ENCODE measurements around the gene TAPBPL.
"Not testable (repeated sequence)": the region's sequence is repeated elsewhere in the genome, so short reads cannot be mapped to it uniquely, and the experiment has no call there.

The TAPBPL gene

GRCh38 chr12:6461401-6462233, 9.8 kb downstream of the TAPBPL start:
- H3K36me3 ChIP-seq (replicated peaks), result peaks cover 26% of the 10 kb centered on the region
- H3K27me3 ChIP-seq (ENCODE audit: low read depth), result no peaks in the 10 kb centered on the region
- no peaks in the 10 kb centered on the region for H3K4me1 ChIP-seq
- H3K9me3 ChIP-seq, result no peaks in the 10 kb centered on the region
- no peak for DNase-seq (ENCODE audit: low spot score in 2 of 2)
- in situ Hi-C loops (cut with MboI; ENCODE audit: low sequenced_read_pairs), result loop anchor here (5.0 kb wide), 1 partner anchor 34 kb away; no protein-coding TSS in a partner anchor
- no peak overlapping the region for H3K4me3 ChIP-seq

GRCh38 chr12:6462234-6462995, 10.6 kb downstream of the TAPBPL start:
- Histone ChIP-seq H3K36me3 (replicated peaks) (peaks cover 26% of the 10 kb centered on the region), H3K4me3 (no peak overlapping the region), H3K27me3 (ENCODE audit: low read depth) (no peaks in the 10 kb centered on the region), H3K9me3 (no peaks in the 10 kb centered on the region), H3K4me1 (no peaks in the 10 kb centered on the region)
- DNase-seq (ENCODE audit: low spot score in 2 of 2), result no peak
- in situ Hi-C loops (cut with MboI; ENCODE audit: low sequenced_read_pairs), result loop anchor here (5.0 kb wide), 1 partner anchor 35 kb away; no protein-coding TSS in a partner anchor

- Histone ChIP-seq H3K36me3 (replicated peaks) (peaks cover 26% of the 10 kb centered on the region), H3K4me1 (no peaks in the 10 kb centered on the region), H3K27me3 (ENCODE audit: low read depth) (no peaks in the 10 kb centered on the region), H3K4me3 (no peak overlapping the region), H3K9me3 (no peaks in the 10 kb centered on the region)
- no peak for DNase-seq (ENCODE audit: low spot score in 2 of 2)
- in situ Hi-C loops (cut with MboI; ENCODE audit: low sequenced_read_pairs), result loop anchor here (5.0 kb wide), 1 partner anchor 36 kb away; no protein-coding TSS in a partner anchor
Measured at GRCh38 chr12:6463216-6463615, 11.4 kb downstream of the TAPBPL start.

GRCh38 chr12:6463858-6464257, 12.0 kb downstream of the TAPBPL start:
- no peaks in the 10 kb centered on the region for H3K4me1 ChIP-seq
- in situ Hi-C loops (cut with MboI; ENCODE audit: low sequenced_read_pairs), result loop anchor here (5.0 kb wide), 1 partner anchor 37 kb away; no protein-coding TSS in a partner anchor
- DNase-seq (ENCODE audit: low spot score in 2 of 2), result no peak
- H3K27me3 ChIP-seq (ENCODE audit: low read depth), result no peaks in the 10 kb centered on the region
- no peaks in the 10 kb centered on the region for H3K9me3 ChIP-seq
- peaks cover 26% of the 10 kb centered on the region for H3K36me3 ChIP-seq (replicated peaks)
- H3K4me3 ChIP-seq, result no peak overlapping the region

- H3K36me3 ChIP-seq (replicated peaks), result peaks cover 26% of the 10 kb centered on the region
- H3K9me3 ChIP-seq, result no peaks in the 10 kb centered on the region
- no peaks in the 10 kb centered on the region; the same call in 1 of the 2 replicates for H3K4me1 ChIP-seq
- in situ Hi-C loops (cut with MboI; ENCODE audit: low sequenced_read_pairs), result loop anchor here (5.0 kb wide), 1 partner anchor 37 kb away; no protein-coding TSS in a partner anchor
- DNase-seq (ENCODE audit: low spot score in 2 of 2), result no peak
- H3K4me3 ChIP-seq, result no peak overlapping the region
- H3K27me3 ChIP-seq (ENCODE audit: low read depth), result no peaks in the 10 kb centered on the region
Measured at GRCh38 chr12:6464531-6464930, 12.7 kb downstream of the TAPBPL start.

DNA sequence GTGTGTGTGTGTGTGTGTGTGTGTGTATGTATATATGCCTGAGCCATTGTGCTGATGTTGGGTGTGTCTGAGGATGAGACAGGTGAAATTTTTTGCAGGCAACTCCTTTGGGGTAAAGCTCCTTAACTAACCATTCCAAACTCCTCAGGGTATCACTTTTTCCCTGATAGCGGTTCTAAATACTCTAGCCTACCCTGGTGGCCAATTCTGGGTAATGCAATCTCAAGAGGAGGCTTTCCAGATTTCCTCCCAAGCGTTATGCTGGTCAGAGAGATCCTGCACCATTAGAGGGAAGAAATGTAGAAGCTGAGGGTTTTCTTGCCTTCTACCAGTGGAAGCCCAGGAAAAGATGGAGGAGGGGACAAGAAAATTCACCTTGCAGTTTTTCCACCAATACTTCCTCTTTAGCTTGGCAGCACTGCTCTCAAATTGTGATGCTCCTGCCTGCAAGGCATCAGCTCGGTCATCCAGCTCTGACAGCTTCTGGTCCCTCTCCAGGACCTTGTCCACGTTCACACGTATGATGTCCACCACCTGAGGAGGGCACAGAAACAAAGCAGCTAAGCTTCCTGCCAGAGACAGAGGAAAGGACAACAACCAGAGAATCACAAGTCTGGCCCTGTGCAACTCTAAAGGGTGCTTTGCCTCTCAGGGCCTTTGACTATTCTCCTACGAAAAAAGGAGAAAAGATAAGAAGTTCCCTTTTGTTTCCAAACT, 13.8 kb downstream of the TAPBPL start:
- in situ Hi-C loops (cut with MboI; ENCODE audit: low sequenced_read_pairs), result no loop called here

GRCh38 chr12:6466184-6466573, 14.3 kb downstream of the TAPBPL start:
- no peaks in the 10 kb centered on the region for H3K27me3 ChIP-seq (ENCODE audit: low read depth)
- H3K4me1 ChIP-seq, result peaks cover 2% of the 10 kb centered on the region; the same call in 1 of the 2 replicates
- in situ Hi-C loops (cut with MboI; ENCODE audit: low sequenced_read_pairs), result no loop called here
- H3K36me3 ChIP-seq (replicated peaks), result peaks cover 26% of the 10 kb centered on the region
- no peak for DNase-seq (ENCODE audit: low spot score in 2 of 2)
- no peaks in the 10 kb centered on the region for H3K9me3 ChIP-seq
- no peak overlapping the region for H3K4me3 ChIP-seq

More for the DNA sequence above, 13.8 kb downstream of the TAPBPL start:
- H3K9me3 ChIP-seq, result no peaks in the 10 kb centered on the region
- peaks cover 26% of the 10 kb centered on the region for H3K36me3 ChIP-seq (replicated peaks)
- H3K27me3 ChIP-seq (ENCODE audit: low read depth), result no peaks in the 10 kb centered on the region
- DNase-seq (ENCODE audit: low spot score in 2 of 2), result peak; percentile 35 to 65
- H3K4me3 ChIP-seq, result no peak overlapping the region
- H3K4me1 ChIP-seq, result no peaks in the 10 kb centered on the region; the same call in 1 of the 2 replicates

- H3K27me3 ChIP-seq (ENCODE audit: low read depth); H3K9me3 ChIP-seq; in situ Hi-C loops (cut with MboI; ENCODE audit: low sequenced_read_pairs); DNase-seq (ENCODE audit: low spot score in 2 of 2); H3K4me3 ChIP-seq; H3K4me1 ChIP-seq: not testable (repeated sequence)
- H3K36me3 ChIP-seq (replicated peaks), result peaks cover 24% of the 10 kb centered on the region
Measured at GRCh38 chr12:6466751-6467150, 14.9 kb downstream of the TAPBPL start.

- DNase-seq (ENCODE audit: low spot score in 2 of 2); H3K4me3 ChIP-seq; H3K27me3 ChIP-seq (ENCODE audit: low read depth); H3K9me3 ChIP-seq; H3K4me1 ChIP-seq; in situ Hi-C loops (cut with MboI; ENCODE audit: low sequenced_read_pairs): not testable (repeated sequence)
- H3K36me3 ChIP-seq (replicated peaks), result peaks cover 16% of the 10 kb centered on the region
Measured at GRCh38 chr12:6467571-6468282, 15.9 kb downstream of the TAPBPL start.

GRCh38 chr12:6468283-6468575, 16.4 kb downstream of the TAPBPL start:
- Histone ChIP-seq H3K27me3 (ENCODE audit: low read depth) (no peaks in the 10 kb centered on the region), H3K4me1 (peaks cover 5% of the 10 kb centered on the region; the same call in 1 of the 2 replicates), H3K9me3 (no peaks in the 10 kb centered on the region), H3K4me3 (no peak overlapping the region), H3K36me3 (replicated peaks) (peaks cover 13% of the 10 kb centered on the region)
- DNase-seq (ENCODE audit: low spot score in 2 of 2), result no peak
- in situ Hi-C loops (cut with MboI; ENCODE audit: low sequenced_read_pairs), result no loop called here

DNA sequence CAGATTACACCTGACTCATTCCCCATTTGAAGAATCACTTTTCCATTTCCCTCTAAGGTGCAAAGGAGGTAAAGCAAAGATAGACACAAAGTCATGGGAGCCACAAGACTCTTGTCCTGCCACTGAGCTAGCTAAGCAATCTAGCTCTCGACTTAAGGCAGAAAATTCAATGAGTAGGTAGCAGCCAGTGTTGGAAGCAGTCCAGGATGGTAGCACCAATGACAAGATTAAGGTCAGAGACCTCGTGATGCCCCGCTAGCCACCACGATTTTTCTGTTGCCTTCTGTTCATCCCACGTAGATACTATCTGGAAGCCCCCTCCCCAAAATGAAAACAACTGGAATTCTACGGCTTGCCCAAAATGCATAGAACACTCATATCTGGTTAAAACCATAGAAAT, 17.2 kb downstream of the TAPBPL start:
- no peak for DNase-seq (ENCODE audit: low spot score in 2 of 2)
- no peak overlapping the region for H3K4me3 ChIP-seq

DNA sequence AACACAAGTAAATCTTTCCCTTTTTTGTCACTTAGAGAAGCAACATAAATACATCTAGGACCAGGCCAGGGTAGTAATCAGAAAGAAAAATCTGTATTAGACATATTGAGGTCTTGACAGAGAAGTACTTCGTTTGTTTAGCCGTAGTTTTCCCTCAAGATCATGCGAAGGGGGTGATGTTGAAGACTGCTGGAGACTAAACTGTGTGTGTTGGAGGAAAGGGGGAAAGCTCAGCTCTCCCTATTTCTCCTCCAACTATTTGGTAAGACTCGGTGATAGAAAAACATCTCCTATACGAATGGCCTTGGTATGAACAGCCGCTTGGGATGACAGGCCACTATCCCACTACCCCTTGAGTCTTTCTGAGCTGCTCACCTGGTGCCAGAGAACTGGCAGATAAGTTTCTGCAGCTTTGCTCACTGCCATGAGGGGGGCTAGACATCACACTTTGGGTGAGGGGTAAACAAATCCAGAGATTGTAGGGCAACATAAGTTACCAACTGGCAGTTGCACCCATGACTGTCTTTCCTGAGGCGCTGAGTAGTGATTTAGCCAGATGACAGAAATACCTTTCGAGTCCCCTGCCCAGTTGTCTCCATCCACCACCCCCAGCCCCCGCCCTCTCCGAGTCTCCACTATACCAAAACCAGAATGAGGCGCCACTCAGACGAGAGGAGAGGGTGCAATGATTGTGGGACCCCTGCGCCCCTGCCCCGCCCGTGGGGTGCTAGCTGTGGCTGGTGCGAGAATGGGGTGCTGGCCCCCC, 17.9 kb downstream of the TAPBPL start:
- no peaks in the 10 kb centered on the region for H3K9me3 ChIP-seq
- peak overlapping the region; percentile 76 for H3K4me3 ChIP-seq
- H3K27me3 ChIP-seq (ENCODE audit: low read depth), result no peaks in the 10 kb centered on the region
- peak in 1 of 2 experiments; percentile 48 for DNase-seq (ENCODE audit: low spot score in 2 of 2)
- H3K4me1 ChIP-seq, result peaks cover 5% of the 10 kb centered on the region; the same call in 1 of the 2 replicates
- H3K36me3 ChIP-seq (replicated peaks), result peaks cover 9% of the 10 kb centered on the region
- in situ Hi-C loops (cut with MboI; ENCODE audit: low sequenced_read_pairs), result no loop called here

More for the DNA sequence above, 17.2 kb downstream of the TAPBPL start:
- in situ Hi-C loops (cut with MboI; ENCODE audit: low sequenced_read_pairs), result no loop called here
- peaks cover 5% of the 10 kb centered on the region; the same call in 1 of the 2 replicates for H3K4me1 ChIP-seq
- H3K27me3 ChIP-seq (ENCODE audit: low read depth), result no peaks in the 10 kb centered on the region
- no peaks in the 10 kb centered on the region for H3K9me3 ChIP-seq
- peaks cover 13% of the 10 kb centered on the region for H3K36me3 ChIP-seq (replicated peaks)

Data from HAP-1 (cell line).